Pancreas (tissue), 10 donors: ENCODE results near the gene ASIP. TPM values are rescaled to one million over a fixed set of nuclear protein-coding genes. Genes with fewer than 3 reads are reported as not detected.

ENCODE experiments used
- ATAC-seq, 4 donors: fragments of 200-7000 bp; cut with Tn5 transposase; one replicate each; pipeline versions ENCODE4 v1.8.0 to v1.9.1; 2020; ENCODE audit warnings: mild to moderate bottlenecking in 4 of 4, moderate library complexity in 4 of 4
- DNase-seq, 6 donors: peaks; one replicate each; pipeline ENCODE4 v3.0.0-alpha.2; 2020
- FAIRE-seq: peaks from 2 replicates; lab custom pipeline; 2012; peaks lifted over from hg19 to GRCh38; lab: Jason Lieb, UNC
- H3K27ac ChIP-seq, 4 donors: fragments of 200-600 bp; sonication (generic); 1 replicate in 3 of 4; 2 replicates in 1 of 4; pipeline versions ENCODE4 v1.5.0 to v1.8.0; 2020
- H3K27me3 ChIP-seq, 4 donors: fragments of 200-600 bp; one replicate each; pipeline ENCODE4 v1.8.0; 2021
- H3K36me3 ChIP-seq, 3 donors: fragments of 200-600 bp; sonication (generic) in 1 of 3; one replicate each; pipeline versions ENCODE4 v1.5.0 to v1.8.0; 2020 to 2021
- H3K4me1 ChIP-seq, 3 donors: fragments of 200-600 bp; one replicate each; pipeline ENCODE4 v1.8.0; 2021
- H3K4me3 ChIP-seq, 4 donors: fragments of 200-600 bp; sonication (generic) in 2 of 4; one replicate each; pipeline versions ENCODE4 v1.5.0 to v1.8.0; 2020 to 2021
- H3K9me3 ChIP-seq, 4 donors: fragments of 200-600 bp; one replicate each; pipeline ENCODE4 v1.8.0; 2021
- WGBS, 2 donors: extraction: QIAGEN DNeasy Blood & Tissue Kit; methylation state at CpG; one replicate each; pipeline ENCODE4 v1.1.7; 2013; 5-methylcytosine and 5-hydroxymethylcytosine counted together
- intact Hi-C, 3 donors: fragments of 100-400 bp; cut with DNase I; formaldehyde crosslinking; loops; one replicate each; pipeline versions ENCODE4 v1.11.1 to v1.14.2; 2022
- polyA plus RNA-seq, 2 donors: library from polyadenylated mRNA; stranded (reverse); fragments of 200-250 nt; gene quantifications; one replicate each; pipeline ENCODE4 v1.2.3, GENCODE V29; 2013
- total RNA-seq, 6 donors: library from RNA; stranded (reverse); fragmentation: NEBNext Ultra II Directional in 4 of 6; extraction: Animal tissue kit (Norgen Biotek cat#: 25700) in 4 of 6; gene quantifications; one replicate each; pipeline versions ENCODE4 v1.2.1 to v1.2.4, GENCODE V29; 2021 to 2023
- TF ChIP-seq, protein P1 (sequence below), 4 donors: fragments of 200-600 bp; sonication (generic) in 3 of 4; IDR thresholded peaks; one replicate each; pipeline versions ENCODE4 v1.5.0 to v1.8.0; 2021; ENCODE audit warnings: antibody characterized with exemption in 4 of 4
- donor health status: healthy with polysubstance abuse.
- donor health status: DM: no; HTN: no; CAD: no; lungs with moderate emphysema.
- donor health status: DM: no; HTN: no; CAD: no.
- donor health status: control.
- donor health status: control.
- donor health status: Bipolar disorder and iron deficiency.
- donor health status: DM: yes; HTN: yes; CAD: no.
- donor health status: DM: no; HTN: no; CAD: no.
- donor health status: DM: no; HTN: no; CAD: no.
- donor health status: DM: yes; HTN: yes; CAD: no.

Gene ASIP
- total and polyA plus RNA-seq, 8 donors: not detected

DNA sequence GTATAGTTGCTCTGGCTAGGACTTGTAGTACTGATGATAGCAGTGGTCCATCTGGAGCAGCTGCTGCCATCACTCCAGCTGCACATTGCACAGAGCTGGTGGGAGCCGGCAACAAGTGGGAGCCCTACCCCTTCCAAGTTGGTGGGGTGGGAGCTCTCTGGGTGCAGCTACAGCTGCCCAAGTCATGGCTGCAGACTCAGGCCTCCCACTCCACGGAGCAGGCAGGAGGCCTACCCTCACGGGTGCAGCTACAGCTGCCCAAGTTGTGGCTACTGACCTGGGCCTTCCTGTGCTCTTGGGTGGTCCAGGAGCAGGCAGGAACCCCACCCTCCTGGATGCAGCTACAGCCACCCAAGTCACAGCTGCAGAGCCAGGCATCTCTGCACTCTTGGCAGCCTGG is 32.1 kb upstream of the ASIP start:
- Histone ChIP-seq H3K36me3 (no peaks in the 10 kb centered on the region), H3K27ac (no peak overlapping the region), H3K9me3 (peaks cover 0 to 4% (median 0%) of the 10 kb centered on the region in 4 donors), H3K4me1 (no peaks in the 10 kb centered on the region), H3K4me3 (no peak overlapping the region), H3K27me3 (no peaks in the 10 kb centered on the region)
- ATAC-seq (no peak), DNase-seq (no peak), FAIRE-seq (no peak)
- intact Hi-C loops: no loop called here
- TF ChIP-seq, protein P1, sequence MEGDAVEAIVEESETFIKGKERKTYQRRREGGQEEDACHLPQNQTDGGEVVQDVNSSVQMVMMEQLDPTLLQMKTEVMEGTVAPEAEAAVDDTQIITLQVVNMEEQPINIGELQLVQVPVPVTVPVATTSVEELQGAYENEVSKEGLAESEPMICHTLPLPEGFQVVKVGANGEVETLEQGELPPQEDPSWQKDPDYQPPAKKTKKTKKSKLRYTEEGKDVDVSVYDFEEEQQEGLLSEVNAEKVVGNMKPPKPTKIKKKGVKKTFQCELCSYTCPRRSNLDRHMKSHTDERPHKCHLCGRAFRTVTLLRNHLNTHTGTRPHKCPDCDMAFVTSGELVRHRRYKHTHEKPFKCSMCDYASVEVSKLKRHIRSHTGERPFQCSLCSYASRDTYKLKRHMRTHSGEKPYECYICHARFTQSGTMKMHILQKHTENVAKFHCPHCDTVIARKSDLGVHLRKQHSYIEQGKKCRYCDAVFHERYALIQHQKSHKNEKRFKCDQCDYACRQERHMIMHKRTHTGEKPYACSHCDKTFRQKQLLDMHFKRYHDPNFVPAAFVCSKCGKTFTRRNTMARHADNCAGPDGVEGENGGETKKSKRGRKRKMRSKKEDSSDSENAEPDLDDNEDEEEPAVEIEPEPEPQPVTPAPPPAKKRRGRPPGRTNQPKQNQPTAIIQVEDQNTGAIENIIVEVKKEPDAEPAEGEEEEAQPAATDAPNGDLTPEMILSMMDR (IDR thresholded peaks at IDR 0.05): no peak
- WGBS, 2 donors: 52 to 60% methylated on average over 3 of the region's 3 CpGs

- Histone ChIP-seq H3K27me3 (no peaks in the 10 kb centered on the region), H3K4me1 (no peaks in the 10 kb centered on the region), H3K27ac (no peak overlapping the region), H3K4me3 (no peak overlapping the region), H3K9me3 (peaks cover 0 to 4% (median 0%) of the 10 kb centered on the region in 4 donors), H3K36me3 (no peaks in the 10 kb centered on the region)
- no peak for FAIRE-seq
- peak in 1 of 6 donors; percentile 32 for DNase-seq
- WGBS, 2 donors: 94 to 98% methylated on average over 4 of the region's 4 CpGs
- intact Hi-C loops: no loop called here
- no peak for ATAC-seq
- TF ChIP-seq, protein P1 (IDR thresholded peaks at IDR 0.05): no peak
Measured at GRCh38 chr20:34210271-34210670, 31.0 kb upstream of the ASIP start.

GRCh38 chr20:34211591-34211990 is 29.6 kb upstream of the ASIP start:
- FAIRE-seq (no peak), DNase-seq (no peak), ATAC-seq (no peak)
- H3K4me3 ChIP-seq: no peak overlapping the region
- 52 to 66% methylated on average over 2 of the region's 2 CpGs for WGBS, 2 donors
- H3K36me3 ChIP-seq: no peaks in the 10 kb centered on the region
- H3K4me1 ChIP-seq: peaks cover 0 to 5% (median 0%) of the 10 kb centered on the region in 3 donors
- H3K27ac ChIP-seq: no peak overlapping the region
- intact Hi-C loops: no loop called here
- no peaks in the 10 kb centered on the region for H3K27me3 ChIP-seq
- peaks cover 0 to 4% (median 0%) of the 10 kb centered on the region in 4 donors for H3K9me3 ChIP-seq
- TF ChIP-seq, protein P1 (IDR thresholded peaks at IDR 0.05): no peak

DNA sequence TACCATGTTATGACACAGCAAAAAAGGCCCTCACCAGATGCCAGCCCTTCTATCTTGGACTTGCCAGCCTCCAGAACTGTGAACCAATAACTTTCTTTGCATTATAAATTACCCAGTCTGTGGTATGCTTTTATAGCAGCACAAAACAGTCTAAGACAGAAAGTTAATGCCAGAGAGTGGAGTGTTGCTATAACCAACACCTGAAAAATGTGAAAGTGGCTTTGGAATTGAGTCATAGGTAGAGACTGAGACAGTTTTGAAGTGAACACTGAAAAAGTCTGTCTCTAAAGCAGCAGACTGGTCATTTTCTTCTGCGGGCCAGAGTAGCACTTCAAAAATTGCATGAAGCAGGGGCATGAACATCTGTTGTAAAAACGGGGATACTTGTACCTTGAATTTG is 28.0 kb upstream of the ASIP start:
- intact Hi-C loops: no loop called here
- WGBS, 2 donors: 70 to 75% methylated on average over 2 of the region's 2 CpGs
- DNase-seq (no peak), ATAC-seq (no peak), FAIRE-seq (no peak)
- Histone ChIP-seq H3K4me1 (peaks cover 0 to 5% (median 0%) of the 10 kb centered on the region in 3 donors), H3K36me3 (no peaks in the 10 kb centered on the region), H3K27ac (no peak overlapping the region), H3K27me3 (no peaks in the 10 kb centered on the region), H3K4me3 (no peak overlapping the region), H3K9me3 (peaks cover 0 to 4% (median 0%) of the 10 kb centered on the region in 4 donors)
- TF ChIP-seq, protein P1 (IDR thresholded peaks at IDR 0.05): no peak

- Histone ChIP-seq H3K27me3 (no peaks in the 10 kb centered on the region), H3K4me3 (peak overlapping the region; percentile 21 to 46 (median 30)), H3K36me3 (no peaks in the 10 kb centered on the region), H3K9me3 (peaks cover 0 to 4% (median 0%) of the 10 kb centered on the region in 4 donors), H3K4me1 (peaks cover 0 to 5% (median 0%) of the 10 kb centered on the region in 3 donors), H3K27ac (peak overlapping the region in 3 of 4 donors; percentile 32 to 64 (median 53))
- FAIRE-seq (no peak), DNase-seq (peak; percentile 83 to 95 (median 90)), ATAC-seq (peak; percentile 99)
- WGBS, 2 donors: 1 to 2% methylated on average over 48 to 49 of the region's 49 CpGs
- TF ChIP-seq, protein P1 (IDR thresholded peaks at IDR 0.05): peak in 1 of 4 donors; percentile 10
- intact Hi-C loops: no loop called here
Measured at GRCh38 chr20:34215711-34216381, 25.4 kb upstream of the ASIP start.
